CD4-positive, alpha-beta T cell treated with Interleukin-10 for 1 hour (primary cell): ENCODE results near the gene ADI1.
A peak's percentile ranks its signal among the peaks of the same experiment; 100 is the strongest.
"Not testable (repeated sequence)": the region's sequence is repeated elsewhere in the genome, so short reads cannot be mapped to it uniquely, and the experiment has no call there.

Source experiments
- DNase-seq: peaks from one replicate; pipeline ENCODE4 v3.0.0-alpha.2; 2020

ADI1 gene

GRCh38 chr2:3527886-3528785 lies 8.8 kb upstream of the ADI1 start:
- no peak for DNase-seq

GRCh38 chr2:3526871-3527270 lies 7.5 kb upstream of the ADI1 start:
- no peak for DNase-seq

GRCh38 chr2:3523551-3524041 lies 4.3 kb upstream of the ADI1 start:
- DNase-seq: no peak

- no peak for DNase-seq
Observed at GRCh38 chr2:3522961-3523421, 3.7 kb upstream of the ADI1 start.

- DNase-seq: no peak
Observed at GRCh38 chr2:3520591-3520990, 1.3 kb upstream of the ADI1 start.

- peak; percentile 99 for DNase-seq
Observed at GRCh38 chr2:3518496-3519254, 656 bp downstream of the ADI1 start.

- no peak for DNase-seq
Observed at GRCh38 chr2:3517948-3518495, 1.3 kb downstream of the ADI1 start.

- no peak for DNase-seq
Observed at GRCh38 chr2:3516831-3517230, 2.5 kb downstream of the ADI1 start.

GRCh38 chr2:3515438-3515837 lies 3.9 kb downstream of the ADI1 start:
- DNase-seq: not testable (repeated sequence)

GRCh38 chr2:3513026-3513810 lies 6.1 kb downstream of the ADI1 start:
- no peak for DNase-seq

GRCh38 chr2:3512086-3512485 lies 7.2 kb downstream of the ADI1 start:
- no peak for DNase-seq

- no peak for DNase-seq
Observed at GRCh38 chr2:3505771-3506170, 13.6 kb downstream of the ADI1 start.

GRCh38 chr2:3504741-3505140 lies 14.6 kb downstream of the ADI1 start:
- no peak for DNase-seq

- DNase-seq: no peak
Observed at GRCh38 chr2:3503483-3503882, 15.8 kb downstream of the ADI1 start.

- no peak for DNase-seq
Observed at GRCh38 chr2:3503046-3503445, 16.3 kb downstream of the ADI1 start.

GRCh38 chr2:3500326-3500899 lies 18.9 kb downstream of the ADI1 start:
- no peak for DNase-seq

- no peak for DNase-seq
Observed at GRCh38 chr2:3498783-3499394, 20.4 kb downstream of the ADI1 start.

- not testable (repeated sequence) for DNase-seq
Observed at GRCh38 chr2:3496708-3497080, 22.6 kb downstream of the ADI1 start.

- DNase-seq: no peak
Observed at GRCh38 chr2:3494984-3495666, 24.2 kb downstream of the ADI1 start.

GRCh38 chr2:3493615-3494007 lies 25.7 kb downstream of the ADI1 start:
- no peak for DNase-seq

- DNase-seq: no peak
Observed at GRCh38 chr2:3492951-3493614, 26.2 kb downstream of the ADI1 start.
